Psoas muscle (tissue), 8 donors: ENCODE data around the gene UNC5C. TPM values are rescaled to one million over a fixed set of nuclear protein-coding genes. Genes with fewer than 3 reads are reported as not detected.

ENCODE experiments used
- ATAC-seq, 4 donors: fragments of 200-7000 bp; cut with Tn5 transposase; one replicate each; pipeline ENCODE4 v1.9.1; 2020; ENCODE audit warnings: moderate library complexity in 3 of 4, mild to moderate bottlenecking in 2 of 4
- DNase-seq, 2 donors: peaks; one replicate each; pipeline ENCODE4 v3.0.0-alpha.2; 2020
- H3K27ac ChIP-seq: fragments of 200-600 bp; one replicate; pipeline ENCODE4 v1.8.0; 2022
- H3K27me3 ChIP-seq, 3 donors: fragments of 200-600 bp in 1 of 3; one replicate each; pipeline versions ENCODE4 v1.6.1 to v1.8.0; 2013 to 2022; ENCODE audit warnings: low read length in 2 of 3, mild to moderate bottlenecking in 2 of 3, moderate library complexity in 1 of 3; ENCODE audit not compliant: insufficient read depth in 3 of 3
- H3K36me3 ChIP-seq, 2 donors: fragments of 200-600 bp in 1 of 2; one replicate each; pipeline versions ENCODE4 v1.6.1 to v1.8.0; 2013 to 2022; ENCODE audit warnings: low read depth in 1 of 2, mild to moderate bottlenecking in 1 of 2, moderate library complexity in 1 of 2; ENCODE audit not compliant: insufficient read depth in 1 of 2
- H3K4me1 ChIP-seq: fragments of 200-600 bp; one replicate; pipeline ENCODE4 v1.8.0; 2022
- H3K4me3 ChIP-seq: fragments of 200-600 bp; one replicate; pipeline ENCODE4 v1.8.0; 2022; ENCODE audit warnings: mild to moderate bottlenecking
- H3K9me3 ChIP-seq: fragments of 200-600 bp; one replicate; pipeline ENCODE4 v1.8.0; 2022
- CTCF ChIP-seq: fragments of 200-600 bp; IDR thresholded peaks from one replicate; pipeline ENCODE4 v1.8.0; 2022; ENCODE audit warnings: antibody characterized with exemption
- WGBS, 3 donors: extraction: QIAGEN DNeasy Blood & Tissue Kit; methylation state at CpG; one replicate each; pipeline versions ENCODE4 v1.1.6 to v1.1.7; 2013; 5-methylcytosine and 5-hydroxymethylcytosine counted together
- intact Hi-C, 2 donors: fragments of 100-400 bp; cut with DNase I; formaldehyde crosslinking; loops; one replicate each; pipeline versions ENCODE4 v1.11.0 to v1.14.2; 2022
- polyA plus RNA-seq, 3 donors: library from polyadenylated mRNA; stranded (reverse); fragments of 200-250 nt; gene quantifications; one replicate each; pipeline ENCODE4 v1.2.3, GENCODE V29; 2013
- total RNA-seq, 4 donors: library from RNA; stranded (reverse); fragmentation: NEBNext Ultra II Directional in 2 of 4; extraction: Animal tissue kit (Norgen Biotek cat#: 25700) in 2 of 4; gene quantifications; one replicate each; pipeline versions ENCODE4 v1.2.1 to v1.2.4, GENCODE V29; 2021 to 2023
- donor health status: healthy with polysubstance abuse.
- donor health status: DM: no; HTN: no; CAD: no; lungs with moderate emphysema.
- donor health status: Bipolar disorder and iron deficiency.
- donor health status: healthy.
- donor health status: DM: yes; HTN: yes; CAD: no.
- donor health status: DM: no; HTN: no; CAD: no.
- donor health status: DM: no; HTN: no; CAD: no.
- donor health status: DM: yes; HTN: yes; CAD: no.

Gene UNC5C
- total and polyA plus RNA-seq, 7 donors: 0.04 to 1.1 (median 0.19) TPM

GRCh38 chr4:95410387-95410977 lies 138.3 kb downstream of the UNC5C start:
- 57 to 66% (median 63%) methylated on average over 4 of the region's 4 CpGs for WGBS, 3 donors
- intact Hi-C loops: no loop called here
- H3K36me3 ChIP-seq: no peaks in the 10 kb centered on the region

GRCh38 chr4:95409750-95410149 lies 139.0 kb downstream of the UNC5C start:
- Histone ChIP-seq H3K36me3 (no peaks in the 10 kb centered on the region), H3K4me3 (no peak overlapping the region), H3K27me3 (peaks cover 0 to 3% (median 0%) of the 10 kb centered on the region in 3 donors), H3K9me3 (no peaks in the 10 kb centered on the region), H3K27ac (no peak overlapping the region), H3K4me1 (no peaks in the 10 kb centered on the region)
- 62 to 74% (median 63%) methylated on average over 2 of the region's 2 CpGs for WGBS, 3 donors
- no peak for TF ChIP-seq CTCF
- intact Hi-C loops: no loop called here
- no peak for ATAC-seq
- DNase-seq: no peak

More at GRCh38 chr4:95410387-95410977, 138.3 kb downstream of the UNC5C start:
- Histone ChIP-seq H3K9me3 (no peaks in the 10 kb centered on the region), H3K27ac (no peak overlapping the region), H3K4me3 (no peak overlapping the region), H3K4me1 (no peaks in the 10 kb centered on the region), H3K27me3 (peaks cover 0 to 3% (median 0%) of the 10 kb centered on the region in 3 donors)
- no peak for TF ChIP-seq CTCF
- ATAC-seq: no peak
- DNase-seq: no peak

GRCh38 chr4:95409127-95409526 lies 139.6 kb downstream of the UNC5C start:
- Histone ChIP-seq H3K27ac (no peak overlapping the region), H3K27me3 (peaks cover 0 to 3% (median 0%) of the 10 kb centered on the region in 3 donors), H3K4me3 (no peak overlapping the region), H3K36me3 (no peaks in the 10 kb centered on the region), H3K9me3 (no peaks in the 10 kb centered on the region), H3K4me1 (no peaks in the 10 kb centered on the region)
- DNase-seq (no peak), ATAC-seq (no peak)
- intact Hi-C loops: no loop called here
- TF ChIP-seq CTCF: no peak

- ATAC-seq (no peak), DNase-seq (no peak)
- intact Hi-C loops: no loop called here
Observed at GRCh38 chr4:95402299-95402698, 146.5 kb downstream of the UNC5C start.

More at GRCh38 chr4:95402299-95402698, 146.5 kb downstream of the UNC5C start:
- Histone ChIP-seq H3K36me3 (no peaks in the 10 kb centered on the region), H3K27me3 (peaks cover 0 to 3% (median 0%) of the 10 kb centered on the region in 3 donors), H3K27ac (no peak overlapping the region), H3K9me3 (no peaks in the 10 kb centered on the region), H3K4me1 (no peaks in the 10 kb centered on the region), H3K4me3 (no peak overlapping the region)
- no peak for TF ChIP-seq CTCF
